ENCODE measurements around the gene PTPN1.

PTPN1 gene

DNA sequence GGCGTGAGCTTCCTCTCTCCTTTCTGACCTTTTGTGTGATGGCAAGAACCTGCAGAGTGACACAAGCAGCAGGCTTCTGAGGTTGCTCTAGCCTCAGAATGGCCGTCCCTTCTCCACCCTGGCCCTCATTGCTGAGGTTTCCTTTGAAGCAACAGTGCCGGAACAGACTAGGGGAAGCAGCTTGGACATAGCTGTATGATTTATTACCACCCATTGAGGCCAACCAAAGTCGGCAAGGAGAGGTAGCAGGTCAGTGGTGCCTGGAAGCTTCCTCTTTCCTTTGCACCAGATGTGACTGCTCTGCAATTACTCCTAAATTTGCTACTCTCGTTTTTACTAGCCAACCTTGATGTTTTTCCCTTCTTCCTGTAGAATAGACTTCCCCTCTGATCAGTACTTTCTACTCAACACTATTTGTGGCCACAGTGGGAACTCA lies 31.4 kb downstream of the PTPN1 start:
- no peaks in the 10 kb centered on the region for H4K20me1 ChIP-seq (ENCODE audit: insufficient read depth, low read length)
- H2AFZ ChIP-seq (ENCODE audit: low read length), result no peak overlapping the region
- no peaks in the 10 kb centered on the region for H3F3A ChIP-seq (ENCODE audit: insufficient read depth, low read length)
- H3K4me2 ChIP-seq (ENCODE audit: low read length), result peak overlapping the region; percentile 23; the same call in 1 of the 2 replicates
- H3K9me2 ChIP-seq (ENCODE audit: low read depth, low read length), result no peaks in the 10 kb centered on the region
- peak overlapping the region; percentile 14 for H3K4me3 ChIP-seq (ENCODE audit: low read depth, low read length, poor library complexity, severe bottlenecking)
- H3K36me3 ChIP-seq (ENCODE audit: insufficient read depth, low read length), result peaks cover 10% of the 10 kb centered on the region; the same call in 1 of the 2 replicates
- peaks cover 42% of the 10 kb centered on the region for H3K4me1 ChIP-seq (ENCODE audit: insufficient read depth, low read length, severe bottlenecking)
- peaks cover 9% of the 10 kb centered on the region for H3K79me2 ChIP-seq (ENCODE audit: insufficient read depth, low read length)
- H3K27me3 ChIP-seq (ENCODE audit: insufficient read depth, low read length), result no peaks in the 10 kb centered on the region
- no peak for TF ChIP-seq EZH2 (IDR thresholded peaks at IDR 0.05; ENCODE audit: borderline replicate concordance, low read length)
- TF ChIP-seq, protein P1, sequence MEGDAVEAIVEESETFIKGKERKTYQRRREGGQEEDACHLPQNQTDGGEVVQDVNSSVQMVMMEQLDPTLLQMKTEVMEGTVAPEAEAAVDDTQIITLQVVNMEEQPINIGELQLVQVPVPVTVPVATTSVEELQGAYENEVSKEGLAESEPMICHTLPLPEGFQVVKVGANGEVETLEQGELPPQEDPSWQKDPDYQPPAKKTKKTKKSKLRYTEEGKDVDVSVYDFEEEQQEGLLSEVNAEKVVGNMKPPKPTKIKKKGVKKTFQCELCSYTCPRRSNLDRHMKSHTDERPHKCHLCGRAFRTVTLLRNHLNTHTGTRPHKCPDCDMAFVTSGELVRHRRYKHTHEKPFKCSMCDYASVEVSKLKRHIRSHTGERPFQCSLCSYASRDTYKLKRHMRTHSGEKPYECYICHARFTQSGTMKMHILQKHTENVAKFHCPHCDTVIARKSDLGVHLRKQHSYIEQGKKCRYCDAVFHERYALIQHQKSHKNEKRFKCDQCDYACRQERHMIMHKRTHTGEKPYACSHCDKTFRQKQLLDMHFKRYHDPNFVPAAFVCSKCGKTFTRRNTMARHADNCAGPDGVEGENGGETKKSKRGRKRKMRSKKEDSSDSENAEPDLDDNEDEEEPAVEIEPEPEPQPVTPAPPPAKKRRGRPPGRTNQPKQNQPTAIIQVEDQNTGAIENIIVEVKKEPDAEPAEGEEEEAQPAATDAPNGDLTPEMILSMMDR (IDR thresholded peaks at IDR 0.05; ENCODE audit: low read length), result no peak
- H3K9ac ChIP-seq (ENCODE audit: low read length), result no peak overlapping the region
- H3K27ac ChIP-seq (ENCODE audit: low read depth, low read length, poor library complexity, severe bottlenecking), result peak overlapping the region; percentile 17
- no peaks in the 10 kb centered on the region for H3K9me3 ChIP-seq (ENCODE audit: low read length)

DNA sequence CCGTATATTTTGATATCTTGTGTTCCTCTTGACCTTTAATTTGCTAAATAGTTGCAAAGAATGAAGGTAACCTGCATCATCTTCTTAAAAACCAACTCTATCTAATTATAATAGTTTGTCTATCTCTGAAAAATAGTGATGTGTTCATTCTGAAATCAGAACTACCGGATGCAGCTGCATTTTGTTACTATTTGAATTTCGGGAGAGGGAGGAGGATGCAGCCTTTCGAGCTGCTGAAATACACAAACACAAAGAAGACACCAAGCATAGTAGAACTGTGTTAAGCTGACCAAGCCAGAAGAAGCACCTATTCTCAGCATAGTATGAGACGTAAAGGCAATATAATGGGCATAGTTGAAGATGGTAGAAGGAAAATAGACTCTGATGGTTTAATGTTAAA lies 33.1 kb downstream of the PTPN1 start:
- Histone ChIP-seq H3K79me2 (ENCODE audit: insufficient read depth, low read length) (peaks cover 5% of the 10 kb centered on the region; the same call in 1 of the 2 replicates), H3K27me3 (ENCODE audit: insufficient read depth, low read length) (no peaks in the 10 kb centered on the region)

GRCh38 chr20:50545126-50545525 lies 34.9 kb downstream of the PTPN1 start:
- Histone ChIP-seq H3K4me3 (ENCODE audit: low read depth, low read length, poor library complexity, severe bottlenecking) (no peak overlapping the region), H3K9me2 (ENCODE audit: low read depth, low read length) (no peaks in the 10 kb centered on the region), H3K4me1 (ENCODE audit: insufficient read depth, low read length, severe bottlenecking) (peaks cover 34% of the 10 kb centered on the region), H4K20me1 (ENCODE audit: insufficient read depth, low read length) (no peaks in the 10 kb centered on the region), H3K27me3 (ENCODE audit: insufficient read depth, low read length) (no peaks in the 10 kb centered on the region), H3K9me3 (ENCODE audit: low read length) (no peaks in the 10 kb centered on the region), H3F3A (ENCODE audit: insufficient read depth, low read length) (no peaks in the 10 kb centered on the region), H3K79me2 (ENCODE audit: insufficient read depth, low read length) (0 out of 2 replicates have a peak, but pooled peaks cover 3% of the 10 kb centered on the region), H3K9ac (ENCODE audit: low read length) (no peak overlapping the region), H3K36me3 (ENCODE audit: insufficient read depth, low read length) (peaks cover 4% of the 10 kb centered on the region; the same call in 1 of the 2 replicates), H2AFZ (ENCODE audit: low read length) (no peak overlapping the region), H3K27ac (ENCODE audit: low read depth, low read length, poor library complexity, severe bottlenecking) (no peak overlapping the region), H3K4me2 (ENCODE audit: low read length) (no peak overlapping the region)
- no peak for TF ChIP-seq EZH2 (IDR thresholded peaks at IDR 0.05; ENCODE audit: borderline replicate concordance, low read length)
- TF ChIP-seq, protein P1 (IDR thresholded peaks at IDR 0.05; ENCODE audit: low read length), result no peak

More for the DNA sequence above, 33.1 kb downstream of the PTPN1 start:
- H3K27ac ChIP-seq (ENCODE audit: low read depth, low read length, poor library complexity, severe bottlenecking), result no peak overlapping the region
- H3K4me2 ChIP-seq (ENCODE audit: low read length), result no peak overlapping the region
- H3F3A ChIP-seq (ENCODE audit: insufficient read depth, low read length), result no peaks in the 10 kb centered on the region
- no peak overlapping the region for H3K9ac ChIP-seq (ENCODE audit: low read length)
- H3K4me3 ChIP-seq (ENCODE audit: low read depth, low read length, poor library complexity, severe bottlenecking), result no peak overlapping the region
- H4K20me1 ChIP-seq (ENCODE audit: insufficient read depth, low read length), result no peaks in the 10 kb centered on the region
- H3K9me2 ChIP-seq (ENCODE audit: low read depth, low read length), result no peaks in the 10 kb centered on the region
- H3K9me3 ChIP-seq (ENCODE audit: low read length), result no peaks in the 10 kb centered on the region
- TF ChIP-seq EZH2 (IDR thresholded peaks at IDR 0.05; ENCODE audit: borderline replicate concordance, low read length), result no peak
- TF ChIP-seq, protein P1 (IDR thresholded peaks at IDR 0.05; ENCODE audit: low read length), result no peak
- peaks cover 10% of the 10 kb centered on the region; the same call in 1 of the 2 replicates for H3K36me3 ChIP-seq (ENCODE audit: insufficient read depth, low read length)
- no peak overlapping the region for H2AFZ ChIP-seq (ENCODE audit: low read length)
- H3K4me1 ChIP-seq (ENCODE audit: insufficient read depth, low read length, severe bottlenecking), result peaks cover 35% of the 10 kb centered on the region
